H9 (cell line): ENCODE results near the gene OR6S1. TPM values are rescaled to one million over a fixed set of nuclear protein-coding genes. Genes with fewer than 3 reads are reported as not detected.

Experiments
- DNase-seq: peaks from one replicate; pipeline ENCODE4 v3.0.0-alpha.2; 2017
- H2AFZ ChIP-seq: one replicate; pipeline ENCODE4 v1.6.1; 2013; ENCODE audit warnings: mild to moderate bottlenecking, low read length, control low read depth, moderate library complexity
- H2AK5ac ChIP-seq: 2 replicates; pipeline ENCODE4 v1.6.1; 2013; ENCODE audit warnings: low read length, control low read depth, mixed read lengths; ENCODE audit not compliant: insufficient read length
- H2BK120ac ChIP-seq: one replicate; pipeline ENCODE4 v1.6.1; 2013; ENCODE audit warnings: low read depth, mild to moderate bottlenecking, low read length, control low read depth, inconsistent platforms; ENCODE audit not compliant: poor library complexity, severe bottlenecking
- H2BK12ac ChIP-seq: 2 replicates; pipeline ENCODE4 v1.6.1; 2013; ENCODE audit warnings: low read length, control low read depth, mixed read lengths, low read depth; ENCODE audit not compliant: insufficient read length
- H2BK15ac ChIP-seq: 2 replicates; pipeline ENCODE4 v1.6.1; 2013; ENCODE audit warnings: low read depth, low read length, control low read depth
- H2BK20ac ChIP-seq: one replicate; pipeline ENCODE4 v1.6.1; 2013; ENCODE audit warnings: low read depth, mild to moderate bottlenecking, low read length, control low read depth, inconsistent platforms; ENCODE audit not compliant: poor library complexity, severe bottlenecking
- H2BK5ac ChIP-seq: 2 replicates; pipeline ENCODE4 v1.6.1; 2013; ENCODE audit warnings: low read length, control low read depth, mixed read lengths; ENCODE audit not compliant: insufficient read length
- H3K14ac ChIP-seq: 2 replicates; pipeline ENCODE4 v1.6.1; 2013; ENCODE audit warnings: low read length, control low read depth; ENCODE audit not compliant: insufficient read depth
- H3K18ac ChIP-seq: 2 replicates; pipeline ENCODE4 v1.6.1; 2013; ENCODE audit warnings: low read depth, mild to moderate bottlenecking, mixed read lengths, low read length, control low read depth; ENCODE audit not compliant: insufficient read length
- H3K23ac ChIP-seq: 2 replicates; pipeline ENCODE4 v1.6.1; 2013; ENCODE audit warnings: low read length, control low read depth, mixed read lengths, low read depth; ENCODE audit not compliant: insufficient read length
- H3K23me2 ChIP-seq: 2 replicates; pipeline ENCODE4 v1.6.1; 2013; ENCODE audit warnings: low read depth, mild to moderate bottlenecking, mixed read lengths, low read length, control low read depth; ENCODE audit not compliant: insufficient read length, poor library complexity, severe bottlenecking
- H3K27ac ChIP-seq: 2 replicates; pipeline ENCODE4 v1.5.1; 2013; ENCODE audit warnings: low read length, control low read depth, mixed read lengths, low read depth; ENCODE audit not compliant: insufficient read length
- H3K27me3 ChIP-seq: 2 replicates; pipeline ENCODE4 v1.6.1; 2013; ENCODE audit warnings: low read length, control low read depth, inconsistent platforms; ENCODE audit not compliant: insufficient read depth
- H3K4ac ChIP-seq: 2 replicates; pipeline ENCODE4 v1.6.1; 2013; ENCODE audit warnings: low read depth, mild to moderate bottlenecking, control low read depth, inconsistent platforms, low read length, moderate library complexity
- H3K4me1 ChIP-seq: 2 replicates; pipeline ENCODE4 v1.6.1; 2013; ENCODE audit warnings: low read length, control low read depth, inconsistent platforms; ENCODE audit not compliant: insufficient read depth
- H3K4me2 ChIP-seq: 2 replicates; pipeline ENCODE4 v1.6.1; 2013; ENCODE audit warnings: low read length, control low read depth, mixed read lengths; ENCODE audit not compliant: insufficient read length, insufficient read depth
- H3K56ac ChIP-seq: 2 replicates; pipeline ENCODE4 v1.6.1; 2013; ENCODE audit warnings: low read depth, mild to moderate bottlenecking, mixed read lengths, low read length, control low read depth; ENCODE audit not compliant: insufficient read length
- H3K79me1 ChIP-seq: 2 replicates; pipeline ENCODE4 v1.6.1; 2013; ENCODE audit warnings: low read depth, mild to moderate bottlenecking, moderate library complexity, low read length, control low read depth, inconsistent platforms; ENCODE audit not compliant: insufficient read depth, poor library complexity, severe bottlenecking
- H3K79me2 ChIP-seq: 2 replicates; pipeline ENCODE4 v1.6.1; 2013; ENCODE audit warnings: low read length, control low read depth, inconsistent platforms; ENCODE audit not compliant: insufficient read depth
- H3K9ac ChIP-seq: 2 replicates; pipeline ENCODE4 v1.6.1; 2013; ENCODE audit warnings: low read length, control low read depth, mixed read lengths; ENCODE audit not compliant: insufficient read length; ENCODE audit errors: extremely low read depth
- H3K9me3 ChIP-seq: one replicate; pipeline ENCODE4 v1.6.1; 2013; ENCODE audit warnings: low read depth, low read length, inconsistent platforms; ENCODE audit not compliant: control insufficient read depth
- H3T11ph ChIP-seq: one replicate; pipeline ENCODE4 v1.6.1; 2013; ENCODE audit warnings: mild to moderate bottlenecking, low read length, control low read depth, inconsistent platforms
- H4K20me1 ChIP-seq: one replicate; pipeline ENCODE4 v1.6.1; 2013; ENCODE audit not compliant: control insufficient read depth, insufficient read length, insufficient read depth
- H4K5ac ChIP-seq: 2 replicates; pipeline ENCODE4 v1.6.1; 2013; ENCODE audit warnings: low read depth, mild to moderate bottlenecking, mixed read lengths, low read length, control low read depth; ENCODE audit not compliant: insufficient read length
- H4K8ac ChIP-seq: replicated peaks from 2 replicates; pipeline ENCODE4 v1.6.1; 2013; ENCODE audit warnings: low read length, control low read depth, mixed read lengths, low read depth; ENCODE audit not compliant: insufficient read length
- H4K91ac ChIP-seq: 2 replicates; pipeline ENCODE4 v1.6.1; 2013; ENCODE audit warnings: low read depth, mild to moderate bottlenecking, moderate library complexity, mixed read lengths, low read length, control low read depth; ENCODE audit not compliant: insufficient read length
- H3K27ac Mint-ChIP-seq, 3 experiments: 2 replicates in 2 of 3; 3 replicates in 1 of 3; pipeline ENCODE4 v1.8.0; 2020 to 2021; ENCODE audit warnings: mixed read lengths in 3 of 3, mild to moderate bottlenecking in 1 of 3, moderate library complexity in 1 of 3
- H3K27me3 Mint-ChIP-seq: 2 replicates; pipeline ENCODE4 v1.8.0; 2021; ENCODE audit warnings: low read depth, mild to moderate bottlenecking, moderate library complexity, mixed read lengths
- H3K36me3 Mint-ChIP-seq, 3 experiments: 2 replicates in 2 of 3; 3 replicates in 1 of 3; pipeline ENCODE4 v1.8.0; 2020 to 2021; ENCODE audit warnings: low read depth in 3 of 3, mixed read lengths in 3 of 3; ENCODE audit not compliant: insufficient read depth in 1 of 3
- H3K4me1 Mint-ChIP-seq, 2 experiments: 2 replicates each; pipeline ENCODE4 v1.8.0; 2020; ENCODE audit warnings: mixed read lengths in 2 of 2
- H3K4me3 Mint-ChIP-seq, 2 experiments: 2 replicates in 1 of 2; 3 replicates in 1 of 2; pipeline ENCODE4 v1.8.0; 2020 to 2021; ENCODE audit warnings: mild to moderate bottlenecking in 2 of 2, mixed read lengths in 2 of 2, moderate library complexity in 1 of 2
- H3K9me3 Mint-ChIP-seq, 2 experiments: 2 replicates in 1 of 2; 3 replicates in 1 of 2; pipeline ENCODE4 v1.8.0; 2020; ENCODE audit warnings: mild to moderate bottlenecking in 2 of 2, mixed read lengths in 2 of 2, moderate library complexity in 1 of 2
- WGBS: extraction: QIAGEN DNeasy Blood & Tissue Kit; methylation state at CpG from one replicate; pipeline ENCODE4 v1.1.7; 2013; ENCODE audit warnings: missing lambda C conversion rate, low lambda C conversion rate, mixed read lengths; ENCODE audit not compliant: insufficient read length; ENCODE audit errors: extremely low coverage; 5-methylcytosine and 5-hydroxymethylcytosine counted together
- total RNA-seq: library from RNA; stranded (reverse); gene quantifications from 2 replicates; pipeline ENCODE4 v1.2.1, GENCODE V29; 2021
- TF ChIP-seq, protein P1 (sequence below): fragments of 200-600 bp; sonication (generic); conservative IDR thresholded peaks from 3 replicates; pipeline ENCODE4 v1.8.0; 2021; ENCODE audit warnings: antibody characterized with exemption, mild to moderate bottlenecking

OR6S1 gene
- total RNA-seq, 1 experiment from 2014 or later, result not detected

DNA sequence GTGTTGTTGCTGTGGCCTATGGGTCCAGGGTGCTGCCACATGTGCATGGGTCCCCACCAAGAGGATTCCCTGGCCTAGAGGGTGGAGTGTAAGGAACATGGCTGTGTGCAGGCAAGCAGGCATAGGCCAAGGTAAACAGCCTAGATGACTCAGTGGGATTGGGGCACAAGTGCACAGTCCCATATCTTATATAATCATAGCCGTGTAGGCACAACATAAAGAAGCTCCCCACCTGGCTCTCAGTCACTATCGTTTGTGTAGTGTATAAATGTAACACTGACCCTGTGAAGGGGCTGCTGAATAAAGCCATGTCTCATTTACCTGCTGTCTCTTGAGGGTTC, 34.6 kb downstream of the OR6S1 start:
- TF ChIP-seq, protein P1, sequence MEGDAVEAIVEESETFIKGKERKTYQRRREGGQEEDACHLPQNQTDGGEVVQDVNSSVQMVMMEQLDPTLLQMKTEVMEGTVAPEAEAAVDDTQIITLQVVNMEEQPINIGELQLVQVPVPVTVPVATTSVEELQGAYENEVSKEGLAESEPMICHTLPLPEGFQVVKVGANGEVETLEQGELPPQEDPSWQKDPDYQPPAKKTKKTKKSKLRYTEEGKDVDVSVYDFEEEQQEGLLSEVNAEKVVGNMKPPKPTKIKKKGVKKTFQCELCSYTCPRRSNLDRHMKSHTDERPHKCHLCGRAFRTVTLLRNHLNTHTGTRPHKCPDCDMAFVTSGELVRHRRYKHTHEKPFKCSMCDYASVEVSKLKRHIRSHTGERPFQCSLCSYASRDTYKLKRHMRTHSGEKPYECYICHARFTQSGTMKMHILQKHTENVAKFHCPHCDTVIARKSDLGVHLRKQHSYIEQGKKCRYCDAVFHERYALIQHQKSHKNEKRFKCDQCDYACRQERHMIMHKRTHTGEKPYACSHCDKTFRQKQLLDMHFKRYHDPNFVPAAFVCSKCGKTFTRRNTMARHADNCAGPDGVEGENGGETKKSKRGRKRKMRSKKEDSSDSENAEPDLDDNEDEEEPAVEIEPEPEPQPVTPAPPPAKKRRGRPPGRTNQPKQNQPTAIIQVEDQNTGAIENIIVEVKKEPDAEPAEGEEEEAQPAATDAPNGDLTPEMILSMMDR, result no peak

More for the DNA sequence above, 34.6 kb downstream of the OR6S1 start:
- Histone ChIP-seq H3K9me3 (no peaks in the 10 kb centered on the region), H3K56ac (no peak overlapping the region), H3K14ac (no peak overlapping the region), H3K4ac (no peak overlapping the region), H2AK5ac (no peak overlapping the region), H2BK15ac (no peak overlapping the region), H4K8ac (no peak overlapping the region), H3K27me3 (no peaks in the 10 kb centered on the region), H2BK20ac (no peak overlapping the region), H3K79me2 (no peaks in the 10 kb centered on the region), H3K79me1 (no peaks in the 10 kb centered on the region), H4K91ac (no peak overlapping the region), H3K27ac (no peak overlapping the region), H3K9ac (no peak overlapping the region), H2BK5ac (no peak overlapping the region), H3K23me2 (peaks cover 5% of the 10 kb centered on the region), H3K4me1 (no peaks in the 10 kb centered on the region; the same call in 1 of the 2 replicates), H2AFZ (no peak overlapping the region), H4K5ac (no peak overlapping the region), H4K20me1 (no peaks in the 10 kb centered on the region), H2BK120ac (no peak overlapping the region), H2BK12ac (no peak overlapping the region), H3K18ac (no peak overlapping the region), H3T11ph (no peak overlapping the region), H3K23ac (no peak overlapping the region), H3K4me2 (no peak overlapping the region)
- Mint-ChIP-seq H3K9me3 (no peaks in the 10 kb centered on the region; a peak in 1 of 5 replicates), H3K27me3 (no peaks in the 10 kb centered on the region), H3K4me1 (peaks cover 8 to 9% of the 10 kb centered on the region in 2 experiments), H3K27ac (0 out of 7 replicates have a peak overlapping the region, but pooled peaks of 1 of the 3 experiments have one; percentile 2), H3K36me3 (no peaks in the 10 kb centered on the region), H3K4me3 (peak overlapping the region in 1 of 2 experiments; percentile 36; a peak in 2 of 5 replicates)
- no CpG with 5 or more reads among the region's 2 CpGs for WGBS
- no peak for DNase-seq
